GM10266 (cell line): ENCODE data around the gene CD34.

ENCODE experiments used
- DNase-seq: peaks from one replicate; pipeline ENCODE4 v3.0.0; 2012; ENCODE audit errors: extremely low spot score
- CTCF ChIP-seq: IDR thresholded peaks from 2 replicates; pipeline ENCODE4 v1.5.1; 2012; ENCODE audit warnings: mild to moderate bottlenecking, low read depth; ENCODE audit not compliant: control insufficient read depth, insufficient read depth; ENCODE audit errors: missing control alignments

Gene CD34

GRCh38 chr1:207908107-207908734 lies 2.7 kb downstream of the CD34 start:
- DNase-seq, result no peak
- no peak for TF ChIP-seq CTCF

DNA sequence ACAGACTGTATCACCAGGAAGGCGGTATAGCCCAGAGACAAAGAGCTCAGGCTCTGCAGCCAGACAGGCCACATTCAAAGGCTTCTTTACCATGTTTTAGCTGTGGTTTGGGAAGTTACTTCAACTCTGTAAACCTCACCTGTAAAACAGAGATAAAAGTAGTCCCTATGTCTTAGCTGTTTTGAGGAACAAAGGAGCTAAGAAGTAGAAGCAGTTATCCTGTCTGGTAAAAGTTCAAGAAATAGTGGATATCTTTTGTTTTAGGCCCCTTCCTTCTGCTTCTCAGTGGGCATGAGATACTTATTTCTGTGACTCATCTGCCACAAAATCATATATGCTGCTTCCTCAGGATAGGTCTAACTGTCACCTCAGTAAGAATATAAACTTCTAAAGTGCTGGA lies 6.5 kb downstream of the CD34 start:
- TF ChIP-seq CTCF, result no peak
- DNase-seq, result no peak

GRCh38 chr1:207903767-207904166 lies 7.2 kb downstream of the CD34 start:
- TF ChIP-seq CTCF, result no peak
- no peak for DNase-seq

DNA sequence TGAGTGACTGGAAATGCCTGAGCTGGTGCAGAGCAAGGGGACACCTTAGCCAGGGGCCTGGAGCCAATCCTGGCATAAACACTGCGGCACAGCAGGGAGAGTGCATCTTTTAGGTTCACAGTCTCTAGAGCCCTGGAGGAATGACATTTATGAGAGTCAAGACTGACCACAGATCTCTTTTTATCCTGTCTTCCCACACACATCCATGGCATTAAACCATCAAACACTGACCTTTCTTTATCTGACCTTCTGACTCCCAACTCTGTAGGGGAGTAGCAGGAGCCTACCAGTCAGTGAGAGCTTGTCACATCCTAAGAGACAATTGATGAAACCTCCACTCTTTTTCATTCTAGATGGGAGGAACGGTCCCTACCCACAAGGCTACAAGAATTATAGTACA lies 7.9 kb downstream of the CD34 start:
- no peak for DNase-seq
- no peak for TF ChIP-seq CTCF

DNA sequence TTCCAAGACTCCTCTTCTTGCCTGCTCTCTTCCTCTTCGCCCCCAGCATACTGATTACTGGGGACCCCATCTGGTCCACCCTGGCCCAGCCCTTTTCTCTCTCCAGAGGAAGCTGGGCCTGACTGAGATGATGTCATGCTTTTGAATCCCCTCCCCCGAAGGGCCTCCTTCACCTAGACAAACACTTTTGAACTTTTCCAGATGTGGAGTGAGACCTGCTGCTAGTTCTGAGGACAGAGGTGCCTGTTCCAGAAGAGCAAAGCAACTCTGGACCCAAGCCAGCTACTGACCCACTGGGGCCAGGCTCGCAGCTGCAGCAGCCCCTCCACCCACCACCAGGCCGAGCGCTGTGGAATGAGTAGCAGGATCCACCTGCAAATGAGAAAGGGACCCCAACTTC lies 8.4 kb downstream of the CD34 start:
- no peak for TF ChIP-seq CTCF
- DNase-seq, result no peak

GRCh38 chr1:207901041-207901653 lies 9.8 kb downstream of the CD34 start:
- no peak for DNase-seq
- no peak for TF ChIP-seq CTCF

DNA sequence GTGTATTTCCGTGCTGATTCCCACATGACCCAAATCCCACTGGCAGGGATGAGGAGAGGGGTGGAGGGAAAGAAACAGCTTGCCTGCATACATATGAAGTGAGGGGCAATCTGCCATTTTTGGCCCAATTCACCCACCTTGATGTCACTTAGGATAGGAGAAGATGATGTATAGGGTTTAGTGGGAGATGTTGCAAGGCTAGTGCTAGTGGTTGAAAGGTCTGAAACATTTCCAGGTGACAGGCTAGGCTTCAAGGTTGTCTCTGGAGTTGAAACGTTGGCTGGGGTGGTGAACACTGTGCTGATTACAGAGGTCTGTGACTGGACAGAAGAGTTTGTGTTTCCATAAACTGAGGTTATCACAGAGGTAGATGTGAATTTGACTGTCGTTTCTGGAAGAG lies 12.1 kb downstream of the CD34 start:
- no peak for DNase-seq
- TF ChIP-seq CTCF, result no peak
